SU-DHL-6 (cell line): ENCODE measurements around the gene SFMBT2.

Source experiments
- CTCF ChIP-seq: fragments of 200-600 bp; sonication (generic); IDR thresholded peaks from one replicate; pipeline ENCODE4 v1.5.1; 2017; ENCODE audit warnings: antibody characterized with exemption, mild to moderate bottlenecking, low read length, moderate library complexity; ENCODE audit not compliant: insufficient read depth, poor library complexity, severe bottlenecking
- EZH2phosphoT487 ChIP-seq: fragments of 200-600 bp; sonication (generic), shearing (Covaris generic); conservative IDR thresholded peaks from 2 replicates; pipeline ENCODE4 v1.6.1; 2018; ENCODE audit warnings: mild to moderate bottlenecking, antibody characterized with exemption, low read length, moderate library complexity, mixed read lengths

- no peak for TF ChIP-seq CTCF
- no peak for TF ChIP-seq EZH2phosphoT487
These were observed 253.7 kb downstream of the SFMBT2 start for GRCh38 chr10:7157091-7157490.
